Brain pericyte (primary cell): ENCODE results near the gene MLNR.

Source experiments
- DNase-seq: peaks from one replicate; pipeline ENCODE4 v3.0.0-alpha.2; 2012; ENCODE audit warnings: low read depth, low spot score

MLNR gene, protein sequence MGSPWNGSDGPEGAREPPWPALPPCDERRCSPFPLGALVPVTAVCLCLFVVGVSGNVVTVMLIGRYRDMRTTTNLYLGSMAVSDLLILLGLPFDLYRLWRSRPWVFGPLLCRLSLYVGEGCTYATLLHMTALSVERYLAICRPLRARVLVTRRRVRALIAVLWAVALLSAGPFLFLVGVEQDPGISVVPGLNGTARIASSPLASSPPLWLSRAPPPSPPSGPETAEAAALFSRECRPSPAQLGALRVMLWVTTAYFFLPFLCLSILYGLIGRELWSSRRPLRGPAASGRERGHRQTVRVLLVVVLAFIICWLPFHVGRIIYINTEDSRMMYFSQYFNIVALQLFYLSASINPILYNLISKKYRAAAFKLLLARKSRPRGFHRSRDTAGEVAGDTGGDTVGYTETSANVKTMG

DNA sequence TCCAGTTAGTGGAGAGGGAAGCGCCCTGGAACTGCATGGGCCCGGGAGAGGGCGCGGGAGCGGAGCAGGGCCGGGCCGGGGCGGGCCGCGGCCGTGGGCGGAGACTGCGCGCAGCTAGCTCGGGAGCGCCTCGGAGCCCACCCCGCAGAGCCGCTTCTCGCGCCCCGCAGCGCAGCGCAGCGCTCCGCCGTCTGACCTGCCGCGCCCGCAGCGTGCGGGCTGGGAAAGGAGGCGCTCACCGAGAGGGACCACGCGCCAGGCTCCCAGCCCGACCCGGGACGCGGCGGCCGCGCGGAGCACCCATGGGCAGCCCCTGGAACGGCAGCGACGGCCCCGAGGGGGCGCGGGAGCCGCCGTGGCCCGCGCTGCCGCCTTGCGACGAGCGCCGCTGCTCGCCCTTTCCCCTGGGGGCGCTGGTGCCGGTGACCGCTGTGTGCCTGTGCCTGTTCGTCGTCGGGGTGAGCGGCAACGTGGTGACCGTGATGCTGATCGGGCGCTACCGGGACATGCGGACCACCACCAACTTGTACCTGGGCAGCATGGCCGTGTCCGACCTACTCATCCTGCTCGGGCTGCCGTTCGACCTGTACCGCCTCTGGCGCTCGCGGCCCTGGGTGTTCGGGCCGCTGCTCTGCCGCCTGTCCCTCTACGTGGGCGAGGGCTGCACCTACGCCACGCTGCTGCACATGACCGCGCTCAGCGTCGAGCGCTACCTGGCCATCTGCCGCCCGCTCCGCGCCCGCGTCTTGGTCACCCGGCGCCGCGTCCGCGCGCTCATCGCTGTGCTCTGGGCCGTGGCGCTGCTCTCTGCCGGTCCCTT, at the start of gene MLNR:
MLNR (plus strand) TSS at position 303 of the 820 bp plus-strand sequence; CDS start at position 303, 0 bp downstream.
- DNase-seq = no peak

DNA sequence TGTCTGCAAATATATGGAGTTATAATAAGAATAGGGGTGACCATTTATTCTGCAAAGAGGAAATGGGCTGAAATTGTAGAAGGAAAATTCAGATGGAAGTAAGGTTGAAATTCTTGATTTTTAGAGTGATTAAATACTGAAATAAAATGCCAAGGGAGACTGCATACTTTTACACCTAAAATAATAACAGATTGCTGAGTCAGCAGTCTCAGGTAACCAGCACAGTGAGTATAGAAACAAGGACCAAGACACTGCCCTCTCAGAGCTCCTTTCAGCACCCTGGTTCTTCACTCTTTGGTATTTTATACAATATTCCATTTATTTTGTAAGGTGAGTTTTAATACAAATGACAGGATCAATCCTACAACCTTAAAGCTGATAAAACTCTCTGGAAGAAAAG, 48.8 kb upstream of the MLNR start:
- no peak for DNase-seq

DNA sequence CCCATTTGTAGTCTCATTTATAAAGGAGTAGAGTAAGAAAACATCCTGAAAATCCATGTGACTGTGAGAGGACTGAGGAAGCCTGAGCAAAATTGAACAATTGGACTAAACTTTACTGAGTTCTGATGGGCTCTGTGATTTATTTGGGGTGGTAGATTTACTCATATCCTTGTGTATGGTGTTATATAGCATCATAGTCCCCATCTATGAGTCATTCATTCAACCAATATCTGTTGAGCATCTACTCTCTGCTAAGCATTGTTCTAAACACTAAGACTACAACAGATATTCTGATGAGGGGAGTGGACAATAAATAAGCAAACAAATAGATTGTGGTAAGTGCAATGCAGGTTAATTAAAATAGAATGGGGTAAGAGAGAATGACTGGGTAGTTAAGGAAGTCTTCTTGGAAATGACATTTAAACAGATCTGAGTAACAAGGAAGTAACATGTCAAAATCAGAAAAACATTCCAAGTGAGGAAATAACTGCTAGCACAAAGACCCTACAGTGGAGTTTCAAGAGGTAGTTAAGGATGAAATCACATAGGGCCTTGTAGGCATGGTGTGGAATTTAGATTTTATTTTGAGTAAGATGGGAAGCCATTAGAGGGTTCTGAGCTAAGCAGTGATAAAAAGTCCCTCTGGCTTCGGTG, 36.3 kb upstream of the MLNR start:
- DNase-seq = no peak

DNA sequence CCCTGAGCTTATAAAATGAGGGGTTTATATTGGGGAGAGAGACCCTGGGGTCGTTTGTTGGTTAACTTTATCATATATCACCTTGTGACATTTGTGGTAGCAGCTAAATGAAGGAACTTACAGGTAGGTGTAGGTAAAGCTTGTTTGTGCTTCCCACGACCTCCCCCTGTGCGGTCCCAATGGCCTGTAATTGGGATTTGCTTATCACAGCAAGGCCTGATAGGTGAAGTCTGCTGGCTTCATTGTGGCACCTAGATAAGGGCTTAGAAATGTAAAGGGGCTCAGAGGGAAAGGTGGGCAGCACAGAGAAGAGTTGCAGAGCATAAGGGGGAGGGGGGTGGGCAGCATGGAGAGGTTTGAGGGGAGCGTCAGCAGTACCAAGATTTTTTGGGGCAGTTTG, 35.5 kb upstream of the MLNR start:
- DNase-seq = no peak

DNA sequence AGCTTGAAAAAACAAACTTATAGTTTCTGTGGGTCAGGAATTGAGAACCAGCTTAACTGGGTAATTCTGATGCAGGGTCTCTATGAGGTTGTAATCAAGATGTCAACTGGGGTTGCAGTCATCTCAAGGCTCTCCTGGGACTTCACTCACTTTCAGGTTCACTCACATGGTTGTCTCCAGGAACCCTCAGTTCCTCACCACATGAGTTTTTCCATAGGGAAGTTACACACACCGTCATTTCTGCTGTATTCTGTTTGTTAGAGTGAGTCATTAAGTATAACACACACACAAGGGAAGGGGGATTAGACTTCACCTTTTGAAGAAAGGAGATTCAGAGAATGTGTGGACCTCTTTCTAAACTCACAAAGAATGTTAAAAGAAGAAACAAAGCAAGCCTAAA, 34.9 kb upstream of the MLNR start:
- no peak for DNase-seq

DNA sequence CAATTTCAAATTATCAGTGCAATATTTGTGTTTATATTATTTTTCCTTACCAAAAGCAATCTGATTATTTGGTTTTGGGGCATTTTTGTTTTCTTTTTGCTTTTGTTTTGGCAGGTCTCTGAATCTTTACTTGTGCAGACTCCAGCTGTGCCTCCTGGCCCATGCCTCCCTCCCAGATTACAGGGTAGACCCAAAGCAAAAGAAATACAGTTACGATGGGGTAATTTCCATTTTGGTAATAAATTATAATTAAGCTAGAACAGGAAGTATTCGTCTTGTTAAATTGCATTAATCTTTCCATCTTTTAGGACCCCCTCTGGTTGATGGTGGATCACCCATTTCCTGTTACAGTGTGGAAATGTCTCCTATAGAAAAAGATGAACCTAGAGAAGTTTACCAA, 29.2 kb upstream of the MLNR start:
- DNase-seq = no peak

DNA sequence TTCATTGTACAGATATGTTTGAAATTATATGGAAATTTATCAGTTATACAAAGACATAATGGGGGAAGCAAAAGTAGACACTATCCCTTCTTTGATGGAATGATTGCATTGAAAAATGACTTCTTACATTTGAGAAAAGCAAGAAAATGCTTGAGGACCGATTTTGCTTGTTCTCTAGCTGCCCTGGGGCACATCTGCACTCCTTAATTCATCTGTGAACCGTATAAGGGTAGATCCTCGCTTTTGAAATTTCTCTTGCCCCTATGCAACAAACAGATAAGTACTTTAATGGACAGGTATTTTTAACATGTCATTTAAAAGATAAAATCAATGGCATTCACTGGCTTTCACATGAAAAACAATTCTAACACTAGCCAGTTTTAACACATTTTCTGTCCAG, 13.5 kb upstream of the MLNR start:
- DNase-seq = no peak

DNA sequence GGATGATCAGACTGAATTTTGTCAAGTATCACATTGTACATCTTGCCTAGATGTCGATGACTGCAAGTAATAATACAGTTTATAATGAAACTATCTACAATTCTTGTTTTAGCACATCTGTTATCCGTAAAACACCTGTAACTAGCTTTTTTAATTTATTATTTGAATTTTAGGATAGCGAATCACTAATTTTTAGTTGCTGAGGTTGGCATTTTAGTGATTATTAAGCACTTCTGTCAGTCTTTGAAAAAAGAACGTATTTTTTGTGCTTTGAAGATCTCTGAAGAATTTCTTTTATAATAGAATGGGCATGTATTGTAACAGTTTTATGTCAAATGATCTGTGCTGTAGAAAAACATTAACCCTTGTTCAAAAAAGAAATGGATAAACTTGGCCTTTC, 11.5 kb upstream of the MLNR start:
- DNase-seq = no peak

DNA sequence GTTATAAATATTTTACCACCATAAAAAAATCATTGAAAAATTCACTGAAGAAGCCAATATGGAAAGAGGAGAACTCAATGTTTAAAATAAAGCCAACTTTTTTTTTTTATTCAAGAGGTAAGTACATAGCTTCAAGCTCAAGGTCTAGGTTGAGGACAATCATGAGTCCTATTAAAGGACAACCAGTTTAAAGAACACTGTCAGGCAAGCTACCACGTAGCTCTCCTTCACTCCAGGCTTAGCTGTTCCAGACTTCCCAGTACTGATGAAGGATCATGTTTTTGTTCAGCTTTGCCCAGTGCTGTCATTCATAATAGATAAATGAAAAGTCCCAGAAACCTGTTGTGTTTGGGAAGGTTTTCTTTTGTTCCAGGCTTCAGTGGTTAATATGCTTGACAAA, 10.0 kb upstream of the MLNR start:
- no peak for DNase-seq

DNA sequence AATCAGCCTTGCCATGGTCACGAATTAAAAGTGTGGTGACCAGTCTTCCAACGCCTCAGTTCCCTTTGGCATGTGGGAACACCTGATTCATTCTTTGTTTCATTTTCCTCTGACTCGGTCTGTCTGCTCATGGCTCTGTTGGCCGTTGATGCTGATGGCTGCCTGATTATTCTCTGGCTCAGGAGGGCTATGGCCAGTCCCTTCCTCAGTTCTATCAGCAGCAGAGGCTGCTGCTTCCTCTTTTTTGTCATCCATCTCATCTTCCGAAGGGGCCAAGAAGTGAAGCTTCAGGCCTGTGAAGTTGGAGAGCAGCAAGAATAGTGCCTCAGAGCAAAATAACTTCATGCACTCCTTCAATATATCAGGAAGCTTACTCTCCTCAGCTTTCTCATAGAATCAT, 9.5 kb upstream of the MLNR start:
- DNase-seq = no peak

DNA sequence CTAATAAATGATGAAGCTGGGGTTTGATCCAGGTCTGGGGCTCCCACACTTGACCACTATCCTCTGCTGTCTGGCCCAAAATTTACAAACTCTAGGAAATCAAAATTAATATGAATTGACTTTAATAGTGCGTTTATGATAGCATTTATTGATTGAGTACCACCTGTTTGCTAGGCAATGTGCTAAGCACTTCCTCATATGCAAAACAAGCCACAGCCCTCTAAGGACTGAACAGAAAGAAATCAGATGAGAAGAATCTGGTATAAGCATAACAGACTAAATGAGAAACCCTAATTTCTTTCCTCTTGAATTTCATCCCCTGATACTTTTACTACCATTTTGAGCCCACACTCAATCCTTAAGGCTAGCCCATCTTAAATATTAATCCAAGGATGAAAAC, 6.6 kb upstream of the MLNR start:
- DNase-seq = no peak

DNA sequence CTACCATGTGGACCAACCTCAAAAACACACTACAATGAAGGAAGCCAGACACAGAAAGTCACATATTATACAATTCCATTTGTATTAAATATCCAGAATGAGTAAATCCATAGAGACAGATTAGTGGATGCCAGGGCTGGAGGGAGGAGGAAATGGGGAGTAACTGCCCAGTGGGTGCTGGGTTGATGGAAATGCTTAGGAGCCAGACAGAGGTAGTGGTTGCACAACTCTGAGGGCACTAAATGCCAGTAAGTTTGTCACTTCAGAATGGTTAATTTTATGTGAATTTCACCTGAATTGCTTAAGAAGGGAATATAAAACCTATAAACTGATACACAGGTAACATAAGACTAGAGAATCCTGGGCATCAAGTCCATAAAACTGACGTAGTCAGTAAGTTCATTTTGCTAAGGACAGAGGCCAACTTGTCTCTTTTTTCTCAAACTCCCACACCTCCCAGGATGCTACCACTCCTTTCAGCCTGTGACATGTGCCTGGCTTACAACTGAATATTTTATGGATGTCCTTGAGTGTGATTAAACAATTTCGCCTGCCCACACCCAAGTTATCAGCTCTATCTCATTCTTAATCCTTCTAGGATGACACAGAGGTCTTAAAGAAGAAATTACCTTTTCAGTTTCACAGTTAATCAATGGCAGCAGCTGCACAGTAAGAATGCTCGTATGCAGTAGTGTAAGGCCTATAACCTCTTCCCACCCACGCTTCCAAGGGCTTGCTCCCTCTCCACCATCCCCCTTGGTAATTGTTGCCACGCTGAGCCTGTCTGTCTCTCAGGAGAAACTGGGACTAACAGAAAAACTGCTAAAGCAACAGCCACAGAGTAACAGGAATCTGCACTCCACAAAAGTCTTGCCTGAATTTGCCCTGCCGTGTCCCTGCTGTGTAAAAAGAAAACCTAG, 5.9 kb upstream of the MLNR start:
- DNase-seq = no peak

DNA sequence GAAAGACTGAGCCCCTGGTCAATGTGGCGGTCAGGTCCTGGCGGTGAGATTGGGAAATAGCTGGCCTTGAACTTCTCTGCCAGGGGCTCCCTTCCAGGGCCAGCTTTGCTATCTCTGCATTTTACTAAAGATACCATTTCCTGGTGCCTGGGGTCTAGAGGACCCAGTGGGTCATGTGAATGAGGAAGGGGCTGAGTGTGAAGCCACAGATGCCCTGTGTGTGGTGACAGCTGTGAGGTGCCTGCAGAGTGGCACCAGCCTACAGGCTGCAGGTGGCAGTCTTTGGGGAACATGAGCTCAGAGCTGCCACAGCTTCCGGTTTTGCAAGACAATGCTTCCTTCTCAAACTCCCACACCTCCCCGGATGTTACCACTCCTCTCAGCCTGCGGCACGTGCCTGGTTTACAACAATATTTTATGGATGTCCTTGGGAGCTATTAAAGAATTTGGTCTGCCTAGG, 5.2 kb upstream of the MLNR start:
- DNase-seq = no peak

DNA sequence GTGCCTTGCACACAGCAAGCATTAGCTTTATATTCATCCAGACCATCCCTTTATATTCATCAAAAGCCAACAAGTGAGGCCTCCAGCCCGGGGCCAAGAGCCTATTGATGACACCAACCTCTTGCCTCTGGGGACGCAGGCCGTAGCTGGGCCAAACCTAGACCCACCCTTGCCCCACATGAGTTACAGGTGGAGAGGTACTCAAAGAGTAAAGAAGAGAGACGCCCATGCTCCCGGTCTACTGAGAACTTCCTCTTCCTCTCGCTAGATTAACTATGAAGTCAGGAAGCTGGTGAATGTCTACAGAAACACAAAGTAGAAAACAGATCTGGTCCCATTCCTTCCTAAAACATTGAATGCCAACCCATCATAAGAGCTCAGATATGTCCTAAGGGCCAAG, 3.8 kb upstream of the MLNR start:
- DNase-seq = no peak

DNA sequence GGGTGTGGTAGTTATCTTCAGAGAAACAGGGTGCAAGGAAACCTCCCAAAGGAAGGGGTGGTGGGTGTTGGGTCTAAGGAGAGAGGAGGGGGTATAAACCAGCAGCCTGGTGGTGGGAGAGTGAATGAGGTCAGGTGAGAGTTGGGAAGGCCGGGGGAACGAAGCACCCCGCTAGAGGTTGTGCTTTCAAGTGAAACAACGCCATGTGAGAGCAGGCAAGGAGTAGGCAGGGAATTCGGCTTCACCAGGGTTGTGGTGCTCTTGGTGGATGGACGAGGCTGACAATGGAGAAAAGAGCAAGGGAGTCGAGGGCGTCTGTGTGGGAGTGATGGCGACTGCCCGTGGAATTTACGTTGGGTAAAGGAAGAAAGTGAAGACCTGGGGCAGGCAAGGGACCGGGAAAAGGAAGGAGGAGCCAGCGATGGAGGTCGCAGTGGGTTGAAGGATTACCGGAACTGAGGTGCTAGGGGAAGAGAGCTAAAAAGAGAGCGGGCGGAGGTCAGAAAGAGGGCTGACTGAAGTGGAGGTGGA, 2.1 kb upstream of the MLNR start:
- DNase-seq = no peak

DNA sequence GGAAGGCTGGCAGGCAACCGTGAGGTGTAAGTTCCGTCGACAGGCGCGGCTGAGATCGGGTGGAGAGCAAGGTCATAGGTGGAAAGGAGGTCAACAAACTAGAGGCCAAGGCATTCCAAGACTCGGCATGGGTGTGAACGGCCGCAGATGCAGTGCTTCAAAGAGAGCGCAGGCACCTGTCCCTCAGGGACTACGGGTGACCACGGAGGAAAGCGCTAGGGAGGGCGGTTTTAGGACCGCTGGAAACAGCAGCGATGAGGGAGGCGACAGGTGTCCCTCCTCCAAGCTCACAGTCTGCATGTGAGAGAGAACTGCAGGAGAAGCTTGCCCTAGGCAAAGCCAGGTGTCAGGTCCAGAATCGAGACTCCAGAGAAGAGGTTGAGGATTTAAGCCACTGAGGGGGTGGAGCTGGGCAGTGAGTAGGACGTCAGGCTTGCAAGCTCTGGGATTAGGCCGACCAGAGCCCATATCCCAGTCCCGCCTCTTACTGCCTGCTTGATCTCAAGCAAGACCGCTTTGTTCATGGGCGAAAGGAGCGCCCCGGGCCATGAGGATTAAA, 1.6 kb upstream of the MLNR start:
- no peak for DNase-seq

DNA sequence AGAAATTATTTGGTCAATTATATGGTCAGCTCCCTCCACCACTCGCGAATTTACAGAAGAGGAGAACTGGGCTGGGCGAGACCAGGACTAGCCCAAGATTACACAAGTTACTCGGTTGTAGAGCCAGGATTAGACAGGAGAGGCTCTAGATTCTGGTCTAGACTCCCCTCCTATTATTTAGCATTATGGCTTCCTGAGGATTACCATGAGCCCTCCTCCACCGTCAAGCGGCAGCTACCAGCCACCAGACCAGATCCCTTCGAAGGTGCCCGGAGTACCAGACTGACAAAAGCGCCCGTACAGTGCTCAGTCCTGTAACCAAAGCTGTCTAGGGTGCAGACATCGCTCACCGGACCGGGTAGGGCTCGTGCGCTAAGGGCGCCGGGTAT, 497 bp upstream of the MLNR start:
- DNase-seq = no peak

DNA sequence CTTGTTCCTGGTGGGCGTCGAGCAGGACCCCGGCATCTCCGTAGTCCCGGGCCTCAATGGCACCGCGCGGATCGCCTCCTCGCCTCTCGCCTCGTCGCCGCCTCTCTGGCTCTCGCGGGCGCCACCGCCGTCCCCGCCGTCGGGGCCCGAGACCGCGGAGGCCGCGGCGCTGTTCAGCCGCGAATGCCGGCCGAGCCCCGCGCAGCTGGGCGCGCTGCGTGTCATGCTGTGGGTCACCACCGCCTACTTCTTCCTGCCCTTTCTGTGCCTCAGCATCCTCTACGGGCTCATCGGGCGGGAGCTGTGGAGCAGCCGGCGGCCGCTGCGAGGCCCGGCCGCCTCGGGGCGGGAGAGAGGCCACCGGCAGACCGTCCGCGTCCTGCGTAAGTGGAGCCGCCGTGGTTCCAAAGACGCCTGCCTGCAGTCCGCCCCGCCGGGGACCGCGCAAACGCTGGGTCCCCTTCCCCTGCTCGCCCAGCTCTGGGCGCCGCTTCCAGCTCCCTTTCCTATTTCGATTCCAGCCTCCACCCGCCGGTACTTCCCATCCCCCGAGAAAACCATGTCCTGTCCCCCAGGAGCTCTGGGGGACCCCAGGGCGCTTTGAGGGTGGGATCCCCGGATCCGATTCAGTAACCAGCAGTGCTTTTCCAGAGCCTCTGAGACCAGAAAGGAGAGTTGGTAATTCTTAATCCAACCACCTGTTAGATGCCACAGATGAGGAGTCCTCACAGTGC, 885 bp downstream of the MLNR start:
- no peak for DNase-seq

DNA sequence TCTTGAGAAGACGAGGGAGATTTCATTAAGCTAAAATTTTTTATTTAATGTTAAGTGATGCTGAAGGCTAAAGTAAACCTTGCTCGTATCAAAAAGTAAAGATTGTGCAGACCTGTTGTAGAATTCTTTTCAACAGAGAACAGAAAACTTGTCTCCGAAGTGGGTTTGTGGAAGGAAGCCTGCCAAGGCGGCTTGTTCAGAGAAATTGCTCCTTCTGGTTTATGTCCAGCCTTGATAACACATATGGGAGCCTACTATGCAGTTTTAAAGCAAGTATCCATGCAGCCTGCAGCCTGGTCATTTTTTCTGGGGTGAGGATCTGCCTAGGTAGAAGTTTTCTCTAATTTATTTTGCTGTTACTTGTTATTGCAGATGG, 1.4 kb downstream of the MLNR start:
- DNase-seq = no peak
